Measurements from ENCODE around the gene FCHSD2. TPM values are rescaled to one million over a fixed set of nuclear protein-coding genes. Genes with fewer than 3 reads are reported as not detected.

The FCHSD2 gene
- total and polyA plus RNA-seq, 2 donors (not counting 1 experiment from before 2014, with no cell fraction given) = 113 to 189 TPM

DNA sequence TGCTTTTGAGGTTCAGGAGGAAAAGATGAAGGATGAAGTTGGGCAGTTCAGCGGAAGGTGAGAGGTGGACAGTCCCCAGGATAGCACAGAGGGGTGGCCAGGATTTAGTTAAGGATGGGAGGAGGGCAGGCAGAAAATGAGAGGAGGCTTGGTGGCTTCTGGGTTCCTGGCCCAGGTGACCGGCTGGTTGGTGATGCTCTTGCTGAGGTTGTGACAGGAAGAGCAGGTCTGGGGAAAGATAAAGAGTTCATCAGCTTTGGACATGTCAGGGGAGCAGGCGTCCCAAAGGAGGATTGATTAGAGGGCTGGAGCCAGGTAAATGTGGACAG is 48.4 kb upstream of the FCHSD2 start:
- no peak overlapping the region for H2AFZ ChIP-seq (ENCODE audit: insufficient read depth, low read depth, low read length, poor library complexity, severe bottlenecking)
- TF ChIP-seq EZH2 (IDR thresholded peaks at IDR 0.05; ENCODE audit: borderline replicate concordance, insufficient read depth, low read depth, low read length, poor library complexity, severe bottlenecking) = no peak
- no peak for TF ChIP-seq CTCF (IDR thresholded peaks at IDR 0.05)
- H3K9me3 ChIP-seq (ENCODE audit: control extremely low read depth in 1 of 3, control insufficient read depth in 2 of 3, insufficient read depth in 1 of 3, low read length in 2 of 3) = no peaks in the 10 kb centered on the region
- H3K27me3 ChIP-seq (replicated peaks in 1 of 4; ENCODE audit: control extremely low read depth in 1 of 4, control insufficient read depth in 3 of 4, insufficient read depth in 4 of 4, low read length in 3 of 4) = no peaks in the 10 kb centered on the region
- H3K79me2 ChIP-seq (ENCODE audit: control insufficient read depth, insufficient read depth, low read length) = no peaks in the 10 kb centered on the region
- Mint-ChIP-seq H3K9me3 (ENCODE audit: insufficient read depth) (no peaks in the 10 kb centered on the region), H3K4me3 (no peak overlapping the region), H3K27ac (peak overlapping the region; percentile 90), H3K27me3 (no peaks in the 10 kb centered on the region), H3K4me1 (peaks cover 46% of the 10 kb centered on the region)
- H3K27ac ChIP-seq (ENCODE audit: low read length in 2 of 2) = no peak overlapping the region
- H4K20me1 ChIP-seq (ENCODE audit: control insufficient read depth, insufficient read depth, low read length, poor library complexity, severe bottlenecking) = no peaks in the 10 kb centered on the region
- no peaks in the 10 kb centered on the region for H3K36me3 ChIP-seq (replicated peaks in 1 of 2; ENCODE audit: control extremely low read depth in 1 of 2, control insufficient read depth in 1 of 2, extremely low read depth in 1 of 2, insufficient read depth in 2 of 2, low read length in 1 of 2)
- POLR2A ChIA-PET = no interaction called here
- 97% methylated on average over 3 of the region's 3 CpGs for WGBS (ENCODE audit: insufficient coverage)
- intact Hi-C loops (cut with micrococcal nuclease) = no loop called here
- no peak for DNase-seq
- CTCF ChIA-PET = interaction anchor here (0.5 to 8.1 kb wide), 5 partner anchors 9 to 49 kb away, joined by 3 to 281 read pairs (median 6); no protein-coding TSS in a partner anchor
- H3K9ac ChIP-seq (ENCODE audit: low read length) = no peak overlapping the region
- H3K4me2 ChIP-seq (replicated peaks; ENCODE audit: low read depth, low read length, poor library complexity, severe bottlenecking) = no peak overlapping the region
- no peak overlapping the region for H3K4me3 ChIP-seq (ENCODE audit: control extremely low read depth in 1 of 5, extremely low read depth in 1 of 5, insufficient read depth in 1 of 5, low read depth in 2 of 5, low read length in 4 of 5)
- H3K4me1 ChIP-seq (ENCODE audit: control insufficient read depth in 2 of 2, insufficient read depth in 2 of 2, low read length in 2 of 2) = peaks cover 18 to 51% of the 10 kb centered on the region in 2 donors
- ATAC-seq (ENCODE audit: low read depth) = no peak

- Histone ChIP-seq H3K9ac (ENCODE audit: low read length) (no peak overlapping the region), H2AFZ (ENCODE audit: insufficient read depth, low read depth, low read length, poor library complexity, severe bottlenecking) (peak overlapping the region; percentile 80), H3K36me3 (replicated peaks in 1 of 2; ENCODE audit: control extremely low read depth in 1 of 2, control insufficient read depth in 1 of 2, extremely low read depth in 1 of 2, insufficient read depth in 2 of 2, low read length in 1 of 2) (no peaks in the 10 kb centered on the region), H3K4me1 (ENCODE audit: control insufficient read depth in 2 of 2, insufficient read depth in 2 of 2, low read length in 2 of 2) (peaks cover 21 to 57% of the 10 kb centered on the region in 2 donors), H3K4me3 (ENCODE audit: control extremely low read depth in 1 of 5, extremely low read depth in 1 of 5, insufficient read depth in 1 of 5, low read depth in 2 of 5, low read length in 4 of 5) (no peak overlapping the region), H3K4me2 (replicated peaks; ENCODE audit: low read depth, low read length, poor library complexity, severe bottlenecking) (peak overlapping the region; percentile 69), H3K79me2 (ENCODE audit: control insufficient read depth, insufficient read depth, low read length) (no peaks in the 10 kb centered on the region), H3K9me3 (ENCODE audit: control extremely low read depth in 1 of 3, control insufficient read depth in 2 of 3, insufficient read depth in 1 of 3, low read length in 2 of 3) (no peaks in the 10 kb centered on the region), H3K27ac (ENCODE audit: low read length in 2 of 2) (peak overlapping the region; percentile 47 to 83), H4K20me1 (ENCODE audit: control insufficient read depth, insufficient read depth, low read length, poor library complexity, severe bottlenecking) (no peaks in the 10 kb centered on the region), H3K27me3 (replicated peaks in 1 of 4; ENCODE audit: control extremely low read depth in 1 of 4, control insufficient read depth in 3 of 4, insufficient read depth in 4 of 4, low read length in 3 of 4) (no peaks in the 10 kb centered on the region)
- ChIA-PET CTCF (interaction anchor here (0.6 to 8.1 kb wide), 24 partner anchors 9 to 468 kb away, joined by 3 to 281 read pairs (median 4); partner anchors contain the start of gene FCHSD2), POLR2A (interaction anchor here (0.5 to 1.4 kb wide), 3 partner anchors 47 to 445 kb away, joined by 4 to 5 read pairs (median 5); partner anchors contain the start of gene FCHSD2)
- TF ChIP-seq CTCF (IDR thresholded peaks at IDR 0.05) = no peak
- TF ChIP-seq EZH2 (IDR thresholded peaks at IDR 0.05; ENCODE audit: borderline replicate concordance, insufficient read depth, low read depth, low read length, poor library complexity, severe bottlenecking) = no peak
- Mint-ChIP-seq H3K4me1 (peaks cover 51% of the 10 kb centered on the region), H3K4me3 (peak overlapping the region; percentile 58), H3K9me3 (ENCODE audit: insufficient read depth) (no peaks in the 10 kb centered on the region), H3K27ac (peak overlapping the region; percentile 90), H3K27me3 (no peaks in the 10 kb centered on the region)
- intact Hi-C loops (cut with micrococcal nuclease) = loop anchor here (1.0 to 2.0 kb wide), 3 partner anchors 25 to 99 kb away; no protein-coding TSS in a partner anchor
- ATAC-seq (ENCODE audit: low read depth) (peak; percentile 16), DNase-seq (no peak)
- WGBS (ENCODE audit: insufficient coverage) = 69% methylated on average over 3 of the region's 5 CpGs
Observed at GRCh38 chr11:73189723-73190556, 47.8 kb upstream of the FCHSD2 start.

All from B cell (primary cell).